ENCODE results near the gene STX4. TPM values are rescaled to one million over a fixed set of nuclear protein-coding genes. Genes with fewer than 3 reads are reported as not detected.

The STX4 gene
- polyA plus RNA-seq, 1 of the 3 experiments (the other 2 are of a cell fraction), result 117 TPM

DNA sequence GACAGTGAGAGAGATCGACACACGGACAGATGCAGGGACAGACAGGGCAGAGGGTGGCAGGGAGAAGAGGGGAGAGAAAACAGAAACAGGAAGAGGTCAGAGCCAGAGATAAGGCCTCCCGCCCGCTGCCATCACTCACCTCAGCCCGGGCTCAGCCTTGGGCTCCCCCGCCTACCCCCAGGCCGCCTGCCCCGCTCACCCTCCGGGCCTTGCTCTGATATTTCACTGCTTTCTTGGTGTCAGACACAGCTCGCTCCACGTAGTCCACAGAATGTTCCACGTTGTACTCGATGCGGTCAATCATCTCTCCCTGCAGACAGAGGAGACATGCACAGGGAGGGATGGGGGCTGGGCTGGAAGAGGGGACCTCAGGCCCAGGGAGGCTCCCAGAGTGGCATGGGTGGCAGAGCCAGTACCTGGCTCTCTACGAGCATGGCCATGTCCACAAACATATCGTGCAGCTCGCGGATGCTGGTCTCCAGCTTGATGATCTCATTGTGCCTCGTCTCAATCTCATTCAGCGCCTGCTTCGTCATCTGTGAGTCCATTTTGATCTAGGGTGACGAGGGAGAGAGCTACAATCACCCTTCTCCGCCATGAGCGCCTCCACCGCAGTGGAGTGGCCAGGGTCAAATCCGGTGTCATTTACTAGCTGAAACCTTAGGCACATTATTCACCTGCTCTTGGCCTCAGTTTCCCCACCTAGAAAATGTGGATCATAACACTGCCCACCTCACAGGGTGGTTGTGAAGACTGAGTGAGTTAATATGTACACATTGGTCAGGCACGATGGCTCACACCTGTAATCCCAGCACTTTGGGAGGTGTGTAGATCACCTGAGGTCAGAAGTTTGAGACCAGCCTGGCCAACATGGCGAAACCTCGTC is 40.2 kb upstream of the STX4 start:
- ChIA-PET CTCF (interaction anchor here (0.9 to 3.1 kb wide), 3 partner anchors 8 to 40 kb away, joined by 3 to 16 read pairs (median 3); partner anchors contain the start of gene HSD3B7), POLR2A (interaction anchor here (1.3 kb wide), 1 partner anchor 10 kb away, joined by 3 read pairs; no protein-coding TSS in a partner anchor)
- no peaks in the 10 kb centered on the region for H3K9me3 ChIP-seq
- H3K9me2 ChIP-seq, result no peaks in the 10 kb centered on the region
- H3K27me3 ChIP-seq (ENCODE audit: insufficient read depth), result no peaks in the 10 kb centered on the region
- H3K4me1 ChIP-seq (ENCODE audit: control insufficient read depth in 1 of 2, insufficient read depth in 2 of 2, low read depth in 1 of 2, low read length in 1 of 2), result peaks cover 7 to 14% of the 10 kb centered on the region in 2 experiments; a peak in 3 of 4 replicates
- no peak overlapping the region for H3K4me3 ChIP-seq (ENCODE audit: low read depth in 2 of 2, low read length in 1 of 2)
- no peak overlapping the region for H3K9ac ChIP-seq
- no peaks in the 10 kb centered on the region for H3K79me2 ChIP-seq (ENCODE audit: insufficient read depth)
- peaks cover 0 to 3% of the 10 kb centered on the region in 2 experiments for H3K36me3 ChIP-seq (replicated peaks in 1 of 2; ENCODE audit: control insufficient read depth in 1 of 2, insufficient read depth in 2 of 2, low read length in 1 of 2)
- 0 out of 4 replicates have a peak overlapping the region, but pooled peaks of 1 of the 2 experiments have one; percentile 2 for H3K27ac ChIP-seq (ENCODE audit: low read depth in 2 of 2, low read length in 1 of 2)
- WGBS (ENCODE audit: low lambda C conversion rate), result 89% methylated on average over 29 of the region's 29 CpGs
- H3K4me2 ChIP-seq, result no peak overlapping the region
- peaks cover 10% of the 10 kb centered on the region for H3F3A ChIP-seq (replicated peaks; ENCODE audit: insufficient read depth)
- TF ChIP-seq EZH2phosphoT487 (IDR thresholded peaks at IDR 0.05; ENCODE audit: borderline replicate concordance, low read depth), result no peak
- no peak for TF ChIP-seq MEF2A (IDR thresholded peaks at IDR 0.05; ENCODE audit: borderline replicate concordance, low read depth)
- TF ChIP-seq, protein P1, sequence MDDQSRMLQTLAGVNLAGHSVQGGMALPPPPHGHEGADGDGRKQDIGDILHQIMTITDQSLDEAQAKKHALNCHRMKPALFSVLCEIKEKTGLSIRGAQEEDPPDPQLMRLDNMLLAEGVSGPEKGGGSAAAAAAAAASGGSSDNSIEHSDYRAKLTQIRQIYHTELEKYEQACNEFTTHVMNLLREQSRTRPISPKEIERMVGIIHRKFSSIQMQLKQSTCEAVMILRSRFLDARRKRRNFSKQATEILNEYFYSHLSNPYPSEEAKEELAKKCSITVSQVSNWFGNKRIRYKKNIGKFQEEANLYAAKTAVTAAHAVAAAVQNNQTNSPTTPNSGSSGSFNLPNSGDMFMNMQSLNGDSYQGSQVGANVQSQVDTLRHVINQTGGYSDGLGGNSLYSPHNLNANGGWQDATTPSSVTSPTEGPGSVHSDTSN (IDR thresholded peaks at IDR 0.05), result no peak
- TF ChIP-seq, protein P2, sequence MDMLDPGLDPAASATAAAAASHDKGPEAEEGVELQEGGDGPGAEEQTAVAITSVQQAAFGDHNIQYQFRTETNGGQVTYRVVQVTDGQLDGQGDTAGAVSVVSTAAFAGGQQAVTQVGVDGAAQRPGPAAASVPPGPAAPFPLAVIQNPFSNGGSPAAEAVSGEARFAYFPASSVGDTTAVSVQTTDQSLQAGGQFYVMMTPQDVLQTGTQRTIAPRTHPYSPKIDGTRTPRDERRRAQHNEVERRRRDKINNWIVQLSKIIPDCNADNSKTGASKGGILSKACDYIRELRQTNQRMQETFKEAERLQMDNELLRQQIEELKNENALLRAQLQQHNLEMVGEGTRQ (IDR thresholded peaks at IDR 0.05; ENCODE audit: borderline replicate concordance, low read depth, low read length), result no peak
- no peak for TF ChIP-seq POLR2AphosphoS5 (IDR thresholded peaks at IDR 0.05; ENCODE audit: low read depth, low read length)
- no peak for TF ChIP-seq TEAD4 (IDR thresholded peaks at IDR 0.05; ENCODE audit: borderline replicate concordance, insufficient read depth)
- TF ChIP-seq JUND (IDR thresholded peaks at IDR 0.05), result no peak
- TF ChIP-seq ELF1 (IDR thresholded peaks at IDR 0.05), result no peak
- no peak for TF ChIP-seq TAF1 (IDR thresholded peaks at IDR 0.05; ENCODE audit: borderline replicate concordance, low read depth, low read length)
- no peak for TF ChIP-seq CHD2 (IDR thresholded peaks at IDR 0.05; ENCODE audit: low read length, partially characterized antibody)
- no peak overlapping the region for H2AFZ ChIP-seq (ENCODE audit: low read depth)
- no peaks in the 10 kb centered on the region for H4K20me1 ChIP-seq (ENCODE audit: insufficient read depth)
- DNase-seq, result peak; percentile 74

DNA sequence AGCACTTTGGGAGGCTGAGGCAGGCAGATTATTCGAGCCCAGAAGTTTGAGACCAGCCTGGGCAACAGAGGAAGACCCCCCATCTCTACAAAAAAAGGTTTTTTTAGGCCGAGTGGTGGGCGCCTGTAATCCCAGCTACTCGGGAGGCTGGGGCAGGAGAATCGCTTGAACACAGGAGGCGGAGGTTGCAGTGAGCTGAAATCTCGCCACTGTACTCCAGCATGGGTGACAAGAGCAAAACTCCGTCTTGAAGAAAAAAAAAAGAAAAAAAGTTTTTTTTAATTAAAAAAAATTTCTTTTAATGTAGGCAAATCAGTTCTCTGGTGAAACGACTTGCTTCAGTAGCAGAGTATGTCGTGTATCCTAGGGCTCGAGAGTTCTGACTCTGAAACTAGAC is 37.4 kb upstream of the STX4 start:
- Histone ChIP-seq H3F3A (replicated peaks; ENCODE audit: insufficient read depth) (peaks cover 23% of the 10 kb centered on the region), H3K79me2 (ENCODE audit: insufficient read depth) (no peaks in the 10 kb centered on the region), H3K27ac (ENCODE audit: low read depth in 2 of 2, low read length in 1 of 2) (no peak overlapping the region), H3K9me3 (no peaks in the 10 kb centered on the region), H3K9me2 (no peaks in the 10 kb centered on the region), H3K27me3 (ENCODE audit: insufficient read depth) (no peaks in the 10 kb centered on the region), H4K20me1 (ENCODE audit: insufficient read depth) (no peaks in the 10 kb centered on the region), H3K36me3 (replicated peaks in 1 of 2; ENCODE audit: control insufficient read depth in 1 of 2, insufficient read depth in 2 of 2, low read length in 1 of 2) (peaks cover under 1 to 3% of the 10 kb centered on the region in 2 experiments), H3K4me1 (ENCODE audit: control insufficient read depth in 1 of 2, insufficient read depth in 2 of 2, low read depth in 1 of 2, low read length in 1 of 2) (peaks cover 14 to 18% of the 10 kb centered on the region in 2 experiments; a peak in 3 of 4 replicates), H3K9ac (no peak overlapping the region), H3K4me2 (no peak overlapping the region), H3K4me3 (ENCODE audit: low read depth in 2 of 2, low read length in 1 of 2) (no peak overlapping the region), H2AFZ (ENCODE audit: low read depth) (no peak overlapping the region)
- POLR2A ChIA-PET, result no interaction called here
- CTCF ChIA-PET, result interaction anchor here (1.0 kb wide), 1 partner anchor 11 kb away, joined by 4 read pairs; no protein-coding TSS in a partner anchor
- WGBS (ENCODE audit: low lambda C conversion rate), result 89% methylated on average over 11 of the region's 11 CpGs
- DNase-seq, result no peak
- no peak for TF ChIP-seq NRF1 (IDR thresholded peaks at IDR 0.05; ENCODE audit: low read depth, low read length)
- no peak for TF ChIP-seq ELF1 (IDR thresholded peaks at IDR 0.05)
- TF ChIP-seq FOXJ3 (CRISPR knock-in tag; IDR thresholded peaks at IDR 0.05), result no peak
- TF ChIP-seq MEF2A (IDR thresholded peaks at IDR 0.05; ENCODE audit: borderline replicate concordance, low read depth), result no peak
- TF ChIP-seq GABPA (IDR thresholded peaks at IDR 0.05; ENCODE audit: low read depth), result no peak
- no peak for TF ChIP-seq GATA2 (CRISPR knock-in tag; IDR thresholded peaks at IDR 0.05)
- no peak for TF ChIP-seq MXI1 (IDR thresholded peaks at IDR 0.05; ENCODE audit: low read depth, low read length)
- TF ChIP-seq, protein P3, sequence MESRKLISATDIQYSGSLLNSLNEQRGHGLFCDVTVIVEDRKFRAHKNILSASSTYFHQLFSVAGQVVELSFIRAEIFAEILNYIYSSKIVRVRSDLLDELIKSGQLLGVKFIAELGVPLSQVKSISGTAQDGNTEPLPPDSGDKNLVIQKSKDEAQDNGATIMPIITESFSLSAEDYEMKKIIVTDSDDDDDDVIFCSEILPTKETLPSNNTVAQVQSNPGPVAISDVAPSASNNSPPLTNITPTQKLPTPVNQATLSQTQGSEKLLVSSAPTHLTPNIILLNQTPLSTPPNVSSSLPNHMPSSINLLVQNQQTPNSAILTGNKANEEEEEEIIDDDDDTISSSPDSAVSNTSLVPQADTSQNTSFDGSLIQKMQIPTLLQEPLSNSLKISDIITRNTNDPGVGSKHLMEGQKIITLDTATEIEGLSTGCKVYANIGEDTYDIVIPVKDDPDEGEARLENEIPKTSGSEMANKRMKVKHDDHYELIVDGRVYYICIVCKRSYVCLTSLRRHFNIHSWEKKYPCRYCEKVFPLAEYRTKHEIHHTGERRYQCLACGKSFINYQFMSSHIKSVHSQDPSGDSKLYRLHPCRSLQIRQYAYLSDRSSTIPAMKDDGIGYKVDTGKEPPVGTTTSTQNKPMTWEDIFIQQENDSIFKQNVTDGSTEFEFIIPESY (IDR thresholded peaks at IDR 0.05; ENCODE audit: borderline replicate concordance, low read depth), result no peak
- no peak for TF ChIP-seq YY1 (IDR thresholded peaks at IDR 0.05; ENCODE audit: low read depth)
- no peak for TF ChIP-seq CHD2 (IDR thresholded peaks at IDR 0.05; ENCODE audit: low read length, partially characterized antibody)
- no peak for TF ChIP-seq RFX5 (IDR thresholded peaks at IDR 0.05; ENCODE audit: low read length)
- TF ChIP-seq, protein P4, sequence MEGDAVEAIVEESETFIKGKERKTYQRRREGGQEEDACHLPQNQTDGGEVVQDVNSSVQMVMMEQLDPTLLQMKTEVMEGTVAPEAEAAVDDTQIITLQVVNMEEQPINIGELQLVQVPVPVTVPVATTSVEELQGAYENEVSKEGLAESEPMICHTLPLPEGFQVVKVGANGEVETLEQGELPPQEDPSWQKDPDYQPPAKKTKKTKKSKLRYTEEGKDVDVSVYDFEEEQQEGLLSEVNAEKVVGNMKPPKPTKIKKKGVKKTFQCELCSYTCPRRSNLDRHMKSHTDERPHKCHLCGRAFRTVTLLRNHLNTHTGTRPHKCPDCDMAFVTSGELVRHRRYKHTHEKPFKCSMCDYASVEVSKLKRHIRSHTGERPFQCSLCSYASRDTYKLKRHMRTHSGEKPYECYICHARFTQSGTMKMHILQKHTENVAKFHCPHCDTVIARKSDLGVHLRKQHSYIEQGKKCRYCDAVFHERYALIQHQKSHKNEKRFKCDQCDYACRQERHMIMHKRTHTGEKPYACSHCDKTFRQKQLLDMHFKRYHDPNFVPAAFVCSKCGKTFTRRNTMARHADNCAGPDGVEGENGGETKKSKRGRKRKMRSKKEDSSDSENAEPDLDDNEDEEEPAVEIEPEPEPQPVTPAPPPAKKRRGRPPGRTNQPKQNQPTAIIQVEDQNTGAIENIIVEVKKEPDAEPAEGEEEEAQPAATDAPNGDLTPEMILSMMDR (IDR thresholded peaks at IDR 0.05), result no peak
- no peak for TF ChIP-seq FOXM1 (IDR thresholded peaks at IDR 0.05; ENCODE audit: low read depth)
- TF ChIP-seq RAD21 (IDR thresholded peaks at IDR 0.05; ENCODE audit: low read length), result no peak
- TF ChIP-seq TEAD4 (IDR thresholded peaks at IDR 0.05; ENCODE audit: borderline replicate concordance, insufficient read depth), result no peak
- TF ChIP-seq TCF12 (IDR thresholded peaks at IDR 0.05), result no peak
